GM21515 (cell line): ENCODE results near the gene THSD4.

Experiments used
- ATAC-seq: cut with Tn5 transposase; IDR thresholded peaks from one replicate; pipeline ENCODE4 v1.9.1; 2021; ENCODE audit not compliant: unreplicated experiment

Gene THSD4

DNA sequence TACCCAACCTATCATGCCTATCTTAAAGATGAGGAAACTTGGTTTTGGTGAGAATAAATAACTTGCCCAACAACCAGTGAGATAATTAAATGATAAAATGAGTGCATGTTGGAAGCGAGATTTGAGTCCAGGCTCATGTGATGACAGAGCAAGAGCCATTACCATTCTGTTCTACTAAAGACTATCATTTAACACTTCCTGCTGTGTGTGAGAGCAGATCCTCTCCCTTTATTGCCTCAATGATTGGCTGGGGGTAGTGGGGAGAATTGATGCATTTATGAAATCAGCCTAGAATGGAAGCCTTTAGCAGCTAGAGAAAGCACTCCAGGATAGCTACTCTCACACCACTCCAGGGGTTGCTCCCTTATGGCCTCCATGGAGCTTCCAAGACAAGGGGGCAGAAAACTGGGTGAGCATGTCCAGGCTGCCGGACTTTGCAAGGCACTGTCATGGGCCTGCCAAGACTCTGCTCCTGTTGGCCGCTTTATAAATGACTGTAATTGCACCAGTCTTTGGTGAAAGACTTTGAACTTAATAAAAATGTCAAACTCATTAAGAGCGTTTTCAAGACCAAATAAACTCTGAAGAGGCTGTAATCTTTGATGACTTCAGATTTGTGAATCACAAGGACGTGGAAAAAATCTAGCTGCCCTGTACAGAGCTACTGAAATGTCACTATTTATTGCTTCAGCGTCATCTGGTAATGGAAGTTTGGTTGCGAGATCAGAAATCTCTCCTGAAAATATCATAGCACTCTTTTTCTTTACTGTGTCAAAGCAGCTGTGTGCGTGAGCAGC lies 486.0 kb downstream of the THSD4 start:
- ATAC-seq, result no peak

GRCh38 chr15:71603379-71603778 lies 488.1 kb downstream of the THSD4 start:
- ATAC-seq, result no peak

GRCh38 chr15:71607383-71607782 lies 492.1 kb downstream of the THSD4 start:
- ATAC-seq, result no peak

DNA sequence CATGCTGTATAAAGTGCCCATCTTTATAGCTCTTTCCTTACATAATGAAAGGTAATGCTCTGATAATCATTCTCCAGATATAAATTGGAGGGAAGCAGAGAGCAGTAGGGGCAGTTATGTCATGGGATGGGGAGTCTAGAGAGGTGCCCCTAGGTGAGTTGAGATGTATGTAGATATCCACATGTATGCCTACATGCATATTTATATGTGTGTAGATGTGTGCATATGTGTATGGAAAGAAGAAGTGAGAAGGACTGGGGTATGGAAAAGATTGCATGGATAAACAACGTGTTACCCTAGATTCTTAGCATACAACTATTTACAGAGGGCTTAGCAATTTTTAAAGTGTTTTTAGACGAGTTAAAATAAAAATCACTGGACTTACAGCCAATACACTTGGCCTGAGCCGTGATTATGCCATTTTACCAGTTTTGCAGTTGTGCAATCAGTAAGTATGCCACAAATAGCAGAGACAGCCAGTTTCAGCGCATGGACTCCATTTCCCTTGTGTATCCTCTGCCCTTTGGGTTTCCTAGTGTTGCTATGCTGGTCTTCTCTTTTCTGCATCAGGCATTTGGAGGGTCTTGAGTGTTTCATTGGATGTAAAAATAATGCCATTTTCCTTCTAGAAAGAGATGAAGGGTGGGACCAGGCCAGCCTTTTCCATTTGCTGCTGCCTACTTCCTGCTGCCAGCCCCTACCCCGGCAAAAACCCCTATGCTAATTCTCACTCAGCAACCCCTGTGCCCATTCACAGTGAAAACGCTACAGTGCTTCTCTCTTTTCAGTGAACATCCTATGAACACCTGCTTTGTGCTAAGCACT lies 495.7 kb downstream of the THSD4 start:
- ATAC-seq, result no peak

- ATAC-seq, result no peak
These were observed 496.5 kb downstream of the THSD4 start for GRCh38 chr15:71611553-71612396.

DNA sequence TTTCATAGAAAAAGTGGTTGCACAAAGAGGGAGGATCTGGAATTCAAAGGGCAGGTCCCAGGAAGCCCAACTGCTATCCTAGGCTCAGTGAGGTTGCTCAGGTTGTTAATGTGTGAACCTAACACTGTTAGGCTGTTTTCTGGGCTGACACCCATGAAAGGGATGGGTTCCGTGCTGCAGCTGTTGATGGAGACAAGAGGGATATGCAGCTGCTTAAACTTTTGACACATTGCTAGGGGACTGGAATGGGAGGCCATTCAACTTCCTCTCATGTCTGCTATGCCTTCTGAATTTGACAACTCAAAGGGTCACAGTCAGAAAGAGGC lies 497.1 kb downstream of the THSD4 start:
- ATAC-seq, result no peak

DNA sequence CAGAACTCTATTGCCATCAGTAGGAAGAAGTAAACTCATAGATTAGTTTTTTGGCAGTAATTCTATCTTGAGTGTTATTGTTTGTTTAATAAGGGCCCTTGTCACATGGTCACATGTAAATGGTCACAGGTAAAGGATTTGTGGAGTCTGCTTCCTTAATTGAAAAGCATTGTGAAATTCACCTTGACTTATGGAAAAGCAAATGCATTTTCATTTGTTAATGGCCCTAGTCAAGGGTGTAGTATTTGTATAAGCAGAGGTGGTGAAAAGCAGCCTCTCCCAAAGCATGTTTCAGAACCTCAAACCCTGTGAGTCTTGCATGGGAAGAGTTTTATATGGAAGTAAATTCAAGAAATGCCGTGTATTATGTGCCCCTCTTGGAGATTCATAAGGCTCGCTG lies 497.6 kb downstream of the THSD4 start:
- ATAC-seq, result no peak

GRCh38 chr15:71623111-71623510 lies 507.8 kb downstream of the THSD4 start:
- ATAC-seq, result no peak

GRCh38 chr15:71626596-71627088 lies 511.4 kb downstream of the THSD4 start:
- no peak for ATAC-seq

DNA sequence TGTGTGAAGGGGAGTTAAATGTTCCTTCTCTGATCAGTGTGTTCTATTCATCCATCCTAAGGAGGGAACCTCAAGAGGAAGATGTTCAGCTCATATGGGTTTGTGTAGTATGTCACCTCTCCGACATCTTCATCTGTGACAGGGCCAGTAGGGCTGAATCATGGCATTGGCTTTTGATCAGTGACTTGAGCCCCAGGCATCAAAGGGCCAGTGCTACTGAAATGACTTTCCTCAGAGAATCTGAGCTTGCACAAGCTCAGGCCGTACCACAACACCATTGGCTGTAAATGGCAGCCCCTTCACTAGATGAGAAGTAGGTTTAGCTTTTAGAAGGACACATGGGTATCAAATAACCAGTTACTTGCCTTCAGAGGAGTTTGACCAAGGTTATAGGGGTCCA lies 511.9 kb downstream of the THSD4 start:
- ATAC-seq, result no peak

GRCh38 chr15:71627604-71628003 lies 512.3 kb downstream of the THSD4 start:
- ATAC-seq, result no peak

DNA sequence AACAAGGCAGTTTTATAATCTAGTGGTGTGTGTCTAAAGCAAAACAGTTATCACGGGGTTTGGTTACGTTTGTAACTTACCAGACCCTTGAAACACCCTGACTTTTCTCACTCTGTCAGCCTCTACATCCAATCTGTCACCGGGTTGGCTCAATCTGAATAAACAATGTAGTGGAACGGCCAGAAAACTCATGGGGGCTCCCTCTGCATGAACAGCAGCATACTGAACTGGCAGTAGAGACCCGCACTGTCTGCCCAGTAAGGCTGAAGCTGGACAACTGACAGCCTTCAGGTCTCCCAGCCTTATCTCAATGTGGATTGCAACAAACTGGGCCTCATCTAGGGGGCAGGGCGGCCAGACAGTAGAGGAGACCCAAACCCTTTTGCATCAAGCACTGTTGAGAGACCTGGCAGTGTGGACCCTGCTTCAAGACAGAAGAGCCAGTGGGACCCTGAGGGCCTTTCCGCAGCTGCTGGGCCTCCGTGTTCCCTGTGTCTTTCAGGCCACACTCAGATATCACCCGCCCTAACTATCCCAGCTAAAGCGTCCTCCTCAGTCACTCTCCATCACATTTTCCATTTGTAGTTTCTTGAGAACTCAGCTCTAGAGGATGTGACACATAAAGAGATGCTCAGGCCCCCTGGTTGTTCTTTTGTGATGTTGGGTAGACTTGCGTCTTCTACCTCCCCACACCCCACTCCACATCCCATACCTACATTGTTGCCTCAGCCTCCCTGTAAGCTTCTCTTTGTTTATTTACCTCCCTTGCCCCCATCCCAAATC lies 513.9 kb downstream of the THSD4 start:
- ATAC-seq, result no peak

DNA sequence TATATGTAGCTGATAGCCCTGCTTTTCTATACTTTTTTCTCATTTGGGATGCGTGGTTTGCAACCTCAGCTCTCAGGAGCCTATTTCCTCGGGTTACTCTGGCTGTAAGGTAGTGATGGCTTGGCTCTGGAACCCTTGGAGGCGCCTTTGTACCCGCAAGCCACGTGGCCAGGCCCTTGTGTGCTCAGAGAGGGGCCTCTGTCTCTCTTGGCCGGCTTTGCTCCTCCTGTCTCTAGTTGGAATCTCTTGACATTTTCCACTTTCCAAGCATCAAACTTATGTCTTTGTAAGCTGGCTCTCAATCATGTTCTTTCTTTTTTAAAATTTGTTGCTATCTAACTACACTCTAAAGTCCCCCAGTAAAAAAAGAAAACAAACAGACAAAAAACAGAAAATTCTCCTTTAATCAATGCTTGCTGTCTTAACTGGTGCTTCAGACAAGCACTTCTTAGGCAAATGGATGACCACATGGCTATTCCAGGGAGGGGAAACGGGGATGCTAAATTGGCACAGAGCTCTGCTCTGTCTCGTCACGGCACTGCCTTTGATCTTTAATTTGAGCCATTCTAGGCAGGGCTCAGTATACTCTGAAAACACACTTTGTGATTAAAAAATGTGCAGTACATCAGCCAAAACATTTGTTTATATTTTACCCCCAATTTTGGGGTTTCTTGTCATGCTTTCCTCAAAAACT lies 514.7 kb downstream of the THSD4 start:
- no peak for ATAC-seq

DNA sequence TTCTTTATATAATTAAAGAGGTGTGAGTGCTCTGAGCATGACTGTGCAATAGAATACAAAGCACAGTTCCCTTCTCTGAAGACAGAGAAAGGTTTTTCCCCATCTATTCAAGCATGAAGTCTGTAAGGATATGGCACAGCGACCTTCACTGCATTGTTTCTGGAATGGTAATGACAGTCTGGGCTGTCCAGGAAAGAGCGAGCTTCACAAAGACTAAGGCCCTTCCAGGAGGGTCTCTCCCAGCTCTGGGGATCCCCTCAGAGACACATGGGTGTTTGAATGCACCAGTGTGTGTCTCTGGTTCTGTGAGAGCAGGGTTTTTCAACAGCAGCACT lies 515.2 kb downstream of the THSD4 start:
- no peak for ATAC-seq

DNA sequence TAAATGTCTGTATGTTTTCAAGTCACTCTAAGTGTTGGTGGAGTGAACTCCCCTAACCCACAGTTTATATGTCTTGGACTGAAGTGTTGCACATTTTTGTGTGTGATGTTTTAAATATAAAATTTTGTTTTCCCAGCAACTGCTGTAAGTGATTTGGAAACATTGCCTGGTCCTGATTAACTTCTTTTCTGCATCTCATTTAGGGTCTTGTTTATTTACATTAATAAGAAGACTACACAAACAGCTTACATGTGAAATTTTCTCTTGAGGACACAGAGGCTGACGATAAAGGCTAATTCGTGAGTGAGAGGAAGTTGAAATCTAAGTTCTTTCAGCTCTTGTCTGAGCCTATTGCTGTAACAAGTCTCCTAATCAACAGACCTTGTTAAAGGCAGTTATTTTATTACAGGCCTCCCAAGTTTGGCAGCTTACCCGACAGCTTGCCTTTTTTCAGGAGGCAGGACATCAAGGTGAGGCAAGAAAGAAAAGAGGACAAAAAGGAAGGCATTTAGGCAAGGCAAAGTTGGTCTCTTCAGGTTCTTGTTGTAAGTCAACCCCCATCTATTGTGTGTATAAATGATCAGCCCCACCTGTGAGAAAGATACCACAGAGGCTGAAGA lies 517.4 kb downstream of the THSD4 start:
- ATAC-seq, result no peak

GRCh38 chr15:71634820-71635560 lies 519.7 kb downstream of the THSD4 start:
- no peak for ATAC-seq

GRCh38 chr15:71635735-71636134 lies 520.5 kb downstream of the THSD4 start:
- no peak for ATAC-seq

DNA sequence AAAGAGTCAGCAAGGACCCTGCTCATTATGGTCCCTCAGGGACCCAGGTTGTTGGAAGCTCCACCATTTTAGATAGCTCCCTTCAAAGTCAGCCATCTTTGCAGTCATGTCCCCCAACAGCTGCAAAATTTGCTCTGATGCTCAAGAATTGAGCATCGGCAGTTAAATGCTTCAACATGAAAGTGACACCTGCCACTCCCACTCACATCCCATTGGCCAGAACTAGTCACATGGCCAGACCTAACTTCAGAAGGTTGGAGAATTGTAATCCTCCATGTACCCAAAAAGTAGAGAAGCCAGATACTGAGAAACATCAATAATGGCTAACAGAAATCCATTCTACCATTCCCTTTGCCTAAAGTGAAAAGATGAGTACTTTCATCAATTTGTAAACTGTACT lies 523.6 kb downstream of the THSD4 start:
- ATAC-seq, result no peak

DNA sequence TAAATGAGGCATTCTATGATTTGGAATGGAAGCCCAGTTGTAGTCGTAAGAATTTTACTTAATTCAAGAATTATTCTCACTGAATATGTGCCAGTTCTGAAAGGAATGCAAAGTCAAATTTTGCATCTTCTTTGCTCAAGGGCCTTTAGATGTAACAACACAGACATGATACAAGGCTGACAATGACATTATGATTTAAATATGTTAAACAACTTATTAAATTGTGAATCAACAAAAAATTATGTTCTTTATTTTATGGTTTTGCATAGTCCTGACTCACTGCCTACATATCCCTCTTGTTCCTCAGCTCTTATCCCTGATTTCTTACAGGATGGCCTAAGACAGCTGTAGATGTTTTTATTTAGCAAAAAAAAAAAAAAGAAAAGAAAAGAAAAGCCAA lies 524.2 kb downstream of the THSD4 start:
- ATAC-seq, result no peak
